HG02588 (cell line): ENCODE results near the gene SDF2L1.
A peak's percentile ranks its signal among the peaks of the same experiment; 100 is the strongest.

Experiments
- ATAC-seq: cut with Tn5 transposase; IDR thresholded peaks from one replicate; pipeline ENCODE4 v1.9.1; 2021; ENCODE audit warnings: mild to moderate bottlenecking, moderate library complexity; ENCODE audit not compliant: unreplicated experiment

Gene SDF2L1

GRCh38 chr22:21622011-21622918 lies 19.8 kb upstream of the SDF2L1 start:
- no peak for ATAC-seq

- ATAC-seq: no peak
These were observed 19.0 kb upstream of the SDF2L1 start for GRCh38 chr22:21622919-21623647.

GRCh38 chr22:21623648-21623970 lies 18.5 kb upstream of the SDF2L1 start:
- ATAC-seq: no peak

GRCh38 chr22:21624120-21624879 lies 17.8 kb upstream of the SDF2L1 start:
- no peak for ATAC-seq

- no peak for ATAC-seq
These were observed 17.0 kb upstream of the SDF2L1 start for GRCh38 chr22:21624880-21625791.

GRCh38 chr22:21626073-21626734 lies 15.9 kb upstream of the SDF2L1 start:
- no peak for ATAC-seq

- ATAC-seq: no peak
These were observed 15.2 kb upstream of the SDF2L1 start for GRCh38 chr22:21626735-21627469.

GRCh38 chr22:21628386-21629254 lies 13.5 kb upstream of the SDF2L1 start:
- ATAC-seq: peak; percentile 11

- ATAC-seq: peak; percentile 70
These were observed 12.6 kb upstream of the SDF2L1 start, which contains the start of gene YDJC for GRCh38 chr22:21629255-21630149. Gene YDJC (minus strand): TSS chr22:21630022. CDS start chr22:21630014, 8 bp downstream.

- no peak for ATAC-seq
These were observed 11.1 kb upstream of the SDF2L1 start for GRCh38 chr22:21631025-21631424.

- no peak for ATAC-seq
These were observed 9.7 kb upstream of the SDF2L1 start, which contains the start of gene CCDC116 for GRCh38 chr22:21632237-21632895. Gene CCDC116 (plus strand): TSS chr22:21632760. CDS start chr22:21633182, 422 bp downstream.

GRCh38 chr22:21632931-21633330 lies 9.2 kb upstream of the SDF2L1 start:
- ATAC-seq: no peak

- ATAC-seq: no peak
These were observed 8.6 kb upstream of the SDF2L1 start for GRCh38 chr22:21633481-21633880.

- ATAC-seq: no peak
These were observed 8.0 kb upstream of the SDF2L1 start for GRCh38 chr22:21634081-21634480.

- ATAC-seq: no peak
These were observed 7.3 kb upstream of the SDF2L1 start for GRCh38 chr22:21634844-21635243.

GRCh38 chr22:21635771-21636510 lies 6.2 kb upstream of the SDF2L1 start:
- no peak for ATAC-seq
